GM18499 (cell line): ENCODE data around the gene IGLL1.
"Not testable (repeated sequence)": the region's sequence is repeated elsewhere in the genome, so short reads cannot be mapped to it uniquely, and the experiment has no call there.

Source experiments
- ATAC-seq: cut with Tn5 transposase; IDR thresholded peaks from one replicate; pipeline ENCODE4 v1.9.1; 2021; ENCODE audit warnings: moderate number of reproducible peaks; ENCODE audit not compliant: insufficient read depth, unreplicated experiment

Gene IGLL1

DNA sequence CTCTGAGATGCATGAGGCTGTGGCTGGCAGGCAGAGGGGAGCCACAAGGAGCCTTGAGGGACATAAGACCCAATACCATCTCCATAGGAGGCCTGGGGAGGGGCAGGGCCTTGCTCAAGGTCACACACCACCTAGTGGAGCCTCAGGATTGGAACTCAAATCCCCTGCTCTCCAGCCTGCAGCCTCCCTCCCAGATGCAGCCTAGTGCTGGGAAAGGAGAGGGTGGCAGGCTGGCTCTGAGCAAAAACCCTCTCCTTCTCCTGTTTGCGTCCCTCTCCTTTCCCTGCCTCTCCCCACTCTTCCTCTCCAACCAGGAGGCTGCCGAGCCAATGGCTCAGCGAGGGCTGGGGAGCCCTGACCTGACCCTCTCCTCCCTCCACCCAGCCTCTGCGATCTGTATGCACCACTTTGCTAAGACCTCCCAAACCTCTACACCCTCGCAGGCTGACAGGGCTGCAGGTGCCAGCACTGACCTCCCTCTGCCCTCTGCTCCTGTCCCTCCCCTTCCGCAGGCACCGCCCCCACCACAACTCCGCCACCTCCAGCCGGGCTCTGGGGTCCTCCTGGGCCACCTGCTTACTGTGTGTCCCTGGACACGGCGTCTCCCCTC, 14.7 kb downstream of the IGLL1 start:
- ATAC-seq, result no peak

DNA sequence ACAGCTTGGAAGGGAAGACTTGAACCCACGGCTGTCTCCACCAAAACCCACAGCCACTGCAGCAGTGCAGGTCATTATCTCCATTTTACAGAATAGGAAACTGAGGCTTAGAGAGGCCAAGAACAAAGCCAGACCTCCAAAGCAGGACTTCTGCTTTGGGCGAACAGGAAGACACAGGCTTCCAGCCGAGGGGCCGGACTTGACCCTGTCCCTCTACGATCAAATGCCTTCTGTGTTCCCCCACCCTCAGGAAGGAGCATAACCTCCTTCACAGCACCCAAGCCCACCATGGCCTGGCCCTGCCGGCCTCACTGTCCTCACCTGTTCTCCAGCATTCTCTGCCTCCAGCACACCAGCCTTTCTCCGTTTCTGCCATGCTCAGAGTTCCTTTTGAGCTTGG, 15.8 kb downstream of the IGLL1 start:
- no peak for ATAC-seq

DNA sequence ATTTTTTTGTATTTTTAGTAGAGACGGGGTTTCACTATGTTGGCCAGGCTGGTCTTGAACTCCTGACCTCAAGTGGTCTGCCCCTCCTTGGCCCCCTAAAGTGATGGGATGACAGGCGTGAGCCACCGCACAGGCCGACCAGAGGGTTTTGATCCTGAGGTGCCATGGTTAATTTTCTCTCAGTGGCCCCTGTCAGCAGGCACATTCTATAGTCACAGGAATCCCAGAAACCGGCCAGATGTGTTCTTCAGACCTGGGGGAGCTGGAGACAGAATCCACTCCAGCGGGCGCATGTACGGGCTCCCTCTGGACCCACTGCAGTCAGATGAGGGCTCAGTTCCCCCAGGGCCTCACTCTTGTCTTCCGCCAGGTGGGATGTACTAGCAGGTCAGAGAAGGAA, 17.0 kb downstream of the IGLL1 start:
- no peak for ATAC-seq

DNA sequence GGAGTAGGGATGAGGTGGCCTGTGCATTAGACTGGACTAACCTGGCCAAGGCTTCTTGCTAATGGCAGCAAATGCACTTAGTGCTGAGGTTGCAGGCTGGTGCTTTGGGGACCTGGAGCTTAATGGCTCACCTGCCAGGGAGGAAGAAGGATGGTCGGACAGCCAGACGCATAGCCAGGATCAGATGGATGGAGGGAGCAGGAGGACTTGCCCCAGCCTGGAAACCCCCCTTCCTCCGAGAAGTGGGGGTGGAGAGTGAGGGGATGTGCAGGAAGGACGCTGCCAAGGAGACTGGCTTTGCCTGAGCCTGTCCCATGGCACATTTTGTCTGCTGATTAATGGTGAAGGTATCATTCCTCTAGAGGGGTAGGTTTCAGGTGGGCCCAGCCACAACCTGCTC, 17.9 kb downstream of the IGLL1 start:
- no peak for ATAC-seq

DNA sequence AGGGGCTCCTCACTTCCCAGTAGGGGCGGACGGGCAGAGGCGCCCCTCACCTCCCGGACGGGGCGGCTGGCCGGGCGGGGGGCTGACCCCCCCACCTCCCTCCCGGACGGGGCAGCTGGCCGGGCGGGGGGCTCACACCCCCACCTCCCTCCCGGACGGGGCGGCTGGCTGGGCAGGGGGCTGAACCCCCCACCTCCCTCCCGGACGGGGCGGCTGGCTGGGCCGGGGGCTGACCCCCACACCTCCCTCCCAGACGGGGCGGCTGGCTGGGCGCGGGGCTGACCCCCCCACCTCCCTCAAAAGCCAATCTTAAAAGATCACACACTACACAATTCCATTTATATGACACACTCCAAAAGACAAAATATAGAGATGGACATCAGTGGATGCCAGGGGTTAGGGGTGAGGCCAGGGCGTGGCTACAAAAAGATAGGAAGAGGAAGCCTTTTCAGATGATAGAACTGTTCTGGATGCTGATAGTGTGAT, 19.0 kb downstream of the IGLL1 start:
- ATAC-seq, result not testable (repeated sequence)

DNA sequence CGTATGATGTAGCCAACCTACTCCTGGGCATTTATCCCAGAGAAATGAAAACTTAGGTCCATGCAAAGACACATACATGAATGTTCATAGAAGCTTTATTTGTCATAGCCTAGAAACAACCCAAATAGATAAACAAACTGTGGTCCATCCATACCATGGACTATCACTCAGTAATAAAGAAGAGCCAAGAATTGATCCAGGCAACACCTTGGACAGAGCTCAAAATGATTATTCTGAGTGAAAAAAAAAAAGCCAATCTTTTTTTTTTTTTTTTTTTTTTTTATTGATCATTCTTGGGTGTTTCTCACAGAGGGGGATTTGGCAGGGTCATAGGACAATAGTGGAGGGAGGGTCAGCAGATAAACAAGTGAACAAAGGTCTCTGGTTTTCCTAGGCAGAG, 19.9 kb downstream of the IGLL1 start:
- ATAC-seq, result not testable (repeated sequence)

DNA sequence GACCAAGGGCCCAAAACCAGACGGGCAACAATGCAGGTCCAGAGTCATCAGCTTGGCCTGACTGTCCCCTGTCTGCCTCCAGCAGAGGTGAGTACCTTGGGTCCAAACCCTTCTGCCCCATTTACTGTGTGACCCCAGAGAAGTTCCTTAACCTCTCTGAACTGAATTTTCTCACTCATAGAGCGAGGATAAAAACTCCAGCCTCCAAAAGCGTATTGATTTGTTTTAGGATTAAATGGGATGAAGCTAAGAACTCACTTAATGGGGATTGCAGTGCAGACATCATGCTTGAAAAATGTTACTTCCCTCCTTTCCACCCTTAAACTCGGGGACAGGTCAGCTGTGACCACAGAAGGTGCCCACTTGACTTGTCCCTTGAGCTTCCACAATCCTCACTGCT, 22.6 kb downstream of the IGLL1 start:
- no peak for ATAC-seq

DNA sequence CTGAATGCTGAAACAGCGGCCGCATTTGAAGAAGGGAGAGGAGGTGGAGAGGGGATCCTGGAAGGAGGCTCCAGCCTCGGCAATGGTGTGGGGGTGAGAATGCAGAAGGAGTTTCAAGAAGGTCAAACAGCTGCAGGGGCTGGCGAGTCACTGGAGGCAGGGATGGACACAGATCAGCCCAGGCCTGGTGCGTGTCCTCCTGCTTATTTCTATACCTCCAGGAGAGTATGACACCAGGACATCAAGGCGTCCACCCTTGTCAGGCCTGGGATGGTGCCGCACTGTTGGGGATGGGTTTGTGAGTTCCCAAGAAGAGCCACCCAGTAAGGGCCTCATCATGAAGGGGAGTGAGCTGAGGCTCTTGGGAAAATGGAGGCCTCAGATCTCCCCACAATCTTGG, 23.1 kb downstream of the IGLL1 start:
- no peak for ATAC-seq

DNA sequence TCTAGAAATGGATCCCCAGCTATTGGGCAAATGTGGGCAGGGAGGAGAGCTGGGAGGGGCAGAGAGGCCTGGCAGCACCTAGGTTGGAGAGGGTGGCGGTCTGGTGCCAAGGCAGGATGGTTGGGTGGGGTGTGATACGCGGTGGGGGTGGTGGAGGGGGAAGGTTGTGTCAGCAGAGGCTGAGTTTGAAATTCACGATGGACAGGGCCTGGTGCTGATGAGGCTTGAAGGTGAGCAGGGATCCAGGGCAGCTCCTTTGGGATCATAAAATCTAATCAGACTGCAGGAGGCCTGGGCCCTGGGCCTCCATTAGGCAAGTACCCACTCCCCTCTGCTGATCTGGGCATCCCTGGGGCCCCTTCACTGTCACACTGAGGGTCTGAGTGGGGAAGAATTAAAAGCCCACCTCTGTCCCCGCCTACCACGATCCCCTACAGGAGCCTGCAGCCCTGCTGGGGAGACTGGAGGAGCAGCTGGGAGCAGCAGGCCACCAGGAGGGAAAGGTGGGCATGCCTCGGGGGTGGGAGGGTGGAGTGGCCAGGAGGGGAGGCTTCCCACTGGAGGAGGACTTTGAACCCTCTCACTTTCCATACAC, 24.0 kb downstream of the IGLL1 start:
- no peak for ATAC-seq

DNA sequence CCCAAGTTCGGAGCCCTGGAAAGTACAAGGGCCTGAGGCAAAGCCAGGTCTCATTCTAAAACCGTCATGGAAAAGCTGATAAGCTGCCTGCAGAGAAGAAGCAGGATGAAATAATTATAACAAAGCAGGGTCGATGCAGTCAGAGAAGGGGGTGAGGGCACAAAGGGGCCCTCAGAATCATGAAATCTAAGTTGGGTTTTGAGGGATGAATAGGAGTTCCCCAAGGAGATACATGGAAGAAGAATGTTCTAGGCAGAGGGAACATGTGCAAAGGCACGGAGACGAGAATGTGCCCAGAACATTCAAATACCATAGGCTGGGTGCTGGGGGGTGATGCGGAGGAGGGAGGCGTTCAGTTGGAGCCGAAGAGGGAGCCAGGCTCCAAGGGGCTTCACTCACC, 25.0 kb downstream of the IGLL1 start:
- ATAC-seq, result no peak

DNA sequence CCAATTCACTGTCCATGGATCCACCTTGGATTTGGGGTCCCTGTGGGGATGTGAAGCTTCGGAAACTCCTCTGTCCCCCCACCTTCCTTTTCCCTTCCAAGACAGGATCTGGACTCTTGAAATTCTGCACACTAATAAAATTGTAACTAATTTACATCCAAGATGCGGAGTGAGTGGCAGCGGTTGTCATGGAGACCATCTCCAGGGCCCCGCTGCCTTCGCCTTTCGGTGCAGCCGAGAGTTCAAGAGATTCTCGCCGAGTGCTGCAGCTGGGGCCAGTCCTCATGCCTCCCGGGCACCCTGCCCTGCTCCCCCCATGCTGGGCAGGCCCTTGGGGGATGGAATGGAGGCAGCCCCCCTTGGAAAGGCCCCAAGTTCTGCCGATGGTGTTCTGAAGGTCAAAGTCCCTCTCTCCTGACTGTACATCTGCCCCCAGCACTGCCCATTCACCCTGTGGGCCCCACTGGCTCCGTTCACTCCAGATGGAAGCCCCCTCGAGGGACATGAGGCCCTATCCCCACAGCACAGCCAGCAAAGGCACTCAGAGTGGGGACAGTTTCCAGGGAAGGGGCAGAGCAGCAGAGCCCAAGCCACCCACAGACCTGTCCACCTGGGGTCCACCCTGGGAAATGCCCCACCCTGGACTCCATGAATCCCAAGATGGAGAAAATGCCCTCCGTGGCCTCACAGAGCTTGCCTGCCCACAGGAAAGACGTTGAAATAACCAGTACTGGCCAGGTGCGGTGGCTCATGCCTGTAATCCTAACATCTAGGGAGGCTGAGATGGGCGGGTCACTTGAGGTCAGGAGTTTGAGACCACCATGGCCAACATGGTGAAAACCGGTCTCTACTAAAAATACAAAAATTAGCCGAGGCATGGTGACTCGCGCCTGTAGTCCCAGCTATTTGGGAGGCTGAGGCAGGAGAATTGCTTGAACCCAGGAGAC, 25.9 kb downstream of the IGLL1 start:
- ATAC-seq, result no peak

DNA sequence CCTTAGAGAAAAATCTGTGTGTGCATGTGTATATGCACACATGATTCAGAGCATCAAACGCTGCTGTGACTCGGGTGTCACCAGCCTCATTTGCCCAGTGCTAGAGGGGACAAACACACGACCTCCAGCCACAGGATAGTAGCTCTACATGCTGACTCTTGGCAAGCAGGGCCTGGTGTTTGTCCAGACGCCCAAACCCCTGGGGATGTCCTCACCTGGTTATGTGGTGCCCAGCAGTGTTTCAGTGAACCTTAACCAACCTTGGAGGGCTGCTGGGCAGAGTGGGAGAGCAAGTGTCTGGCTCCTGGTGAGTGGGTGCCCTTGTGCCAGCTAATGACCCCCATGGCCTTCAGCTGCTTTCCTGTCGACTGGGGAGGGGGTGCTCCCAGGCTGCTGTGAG, 26.7 kb downstream of the IGLL1 start:
- no peak for ATAC-seq

DNA sequence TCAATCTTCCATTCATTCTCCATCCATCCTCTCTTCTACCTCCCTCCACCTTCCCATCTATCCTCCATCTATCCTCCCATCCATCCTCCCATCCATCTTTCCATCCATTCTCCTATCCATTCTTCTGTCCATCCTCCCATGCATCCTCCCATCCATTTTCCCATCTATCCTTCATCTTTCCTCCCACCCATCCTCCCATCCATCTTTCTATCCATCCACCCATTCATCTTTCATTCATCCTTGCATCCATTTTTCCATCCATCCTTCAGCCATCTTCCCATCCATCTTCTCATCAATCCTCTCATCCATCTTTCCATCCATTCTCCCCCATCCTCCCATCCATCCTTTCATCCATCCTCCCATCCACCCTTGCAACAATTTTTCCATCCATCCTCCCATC, 27.5 kb downstream of the IGLL1 start:
- ATAC-seq, result no peak

DNA sequence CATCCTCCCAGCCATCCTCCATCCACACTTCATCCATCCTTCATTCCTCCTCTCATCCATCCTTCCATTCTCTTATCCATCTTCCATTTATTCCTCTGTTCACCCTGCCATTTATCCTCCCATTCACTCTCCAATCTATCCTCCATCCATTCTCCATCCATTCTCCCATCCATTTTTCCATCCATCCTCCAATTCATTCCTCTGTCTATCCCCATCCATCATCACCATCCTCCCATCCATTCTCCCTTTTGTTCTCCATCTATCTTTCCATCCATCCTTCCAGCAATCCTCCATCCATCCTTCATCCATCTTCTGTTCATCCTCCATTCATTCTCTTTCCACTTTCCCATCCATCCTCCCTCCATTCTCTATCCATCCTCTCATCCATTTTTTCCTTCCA, 28.7 kb downstream of the IGLL1 start:
- ATAC-seq, result no peak

DNA sequence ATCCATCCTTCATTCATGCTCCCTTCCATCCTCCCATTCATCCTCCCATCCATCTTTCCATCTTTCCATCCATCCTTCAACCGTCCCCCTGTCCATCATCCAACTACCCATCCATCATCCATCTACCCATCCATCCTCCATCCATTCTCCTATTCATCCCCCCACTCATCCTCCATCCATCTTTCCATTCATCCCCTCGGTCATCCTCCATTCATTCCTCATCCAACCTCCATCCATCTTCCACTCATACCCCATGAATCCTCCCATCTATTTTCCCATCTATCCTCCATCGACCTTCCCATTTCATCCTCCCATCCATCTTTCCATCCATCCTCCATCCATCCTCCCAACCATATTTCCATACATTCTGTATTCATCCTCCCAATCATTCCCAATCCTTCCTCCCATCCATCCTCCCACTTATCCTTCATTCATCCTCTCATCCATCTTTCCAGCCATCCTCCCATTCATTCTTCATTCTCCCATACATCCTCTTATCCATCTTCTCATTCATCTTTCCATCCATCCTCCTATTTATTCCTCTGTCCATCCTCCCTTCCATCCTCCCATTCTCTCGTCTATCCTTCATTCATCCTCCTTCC, 29.9 kb downstream of the IGLL1 start:
- no peak for ATAC-seq

DNA sequence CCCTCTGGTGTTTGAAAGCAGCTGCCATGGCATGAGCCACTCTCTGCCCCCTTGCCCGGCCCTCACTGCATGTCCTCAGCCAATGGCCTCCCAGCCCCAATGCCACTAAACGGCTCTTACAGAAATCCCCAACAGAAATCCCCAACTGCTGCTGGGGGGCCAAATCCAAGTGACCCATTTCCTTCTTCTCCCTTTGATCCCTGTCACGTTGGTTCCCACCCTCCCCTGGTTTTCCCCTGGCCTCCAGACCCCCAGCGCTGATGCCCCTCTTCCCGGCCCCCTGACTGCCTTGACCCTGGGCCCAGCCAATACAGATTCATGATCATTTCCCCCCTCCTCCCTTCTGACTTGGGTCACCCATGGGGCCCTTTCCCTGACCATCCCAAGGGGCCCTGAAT, 30.9 kb downstream of the IGLL1 start:
- ATAC-seq, result no peak

DNA sequence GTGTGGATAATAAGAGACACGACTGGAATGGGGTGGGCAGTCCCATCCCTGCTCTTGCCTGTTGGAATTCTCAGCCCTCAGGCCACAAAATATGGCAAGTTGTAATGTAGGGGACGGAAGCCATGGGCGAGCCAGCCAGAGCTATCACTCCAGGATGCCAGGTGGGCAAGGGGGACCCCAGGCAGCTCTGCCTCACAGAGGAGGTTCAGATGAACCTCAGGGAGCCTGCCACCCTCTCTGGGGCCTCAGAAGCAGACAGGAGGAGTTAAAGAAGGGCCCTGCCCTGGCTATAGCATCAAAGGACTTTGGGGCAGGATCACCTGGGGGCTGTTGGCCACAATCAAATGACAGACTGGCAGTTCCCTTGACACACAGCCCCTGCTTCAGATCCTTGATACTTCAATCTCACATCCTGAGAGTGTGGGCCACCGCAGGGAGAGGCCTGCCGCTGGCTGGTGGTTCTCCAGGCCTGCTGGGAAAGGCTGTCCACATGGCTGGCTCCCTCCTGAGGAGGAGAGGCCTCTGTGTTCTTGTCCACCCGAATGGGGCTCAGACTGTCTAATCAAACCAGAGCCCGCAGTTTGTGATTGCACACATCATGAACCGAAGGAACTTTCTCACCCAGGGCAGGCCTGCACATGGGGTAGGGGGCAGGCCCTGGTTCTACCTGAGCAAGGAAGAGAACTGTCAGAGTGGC, 31.4 kb downstream of the IGLL1 start:
- ATAC-seq, result no peak

DNA sequence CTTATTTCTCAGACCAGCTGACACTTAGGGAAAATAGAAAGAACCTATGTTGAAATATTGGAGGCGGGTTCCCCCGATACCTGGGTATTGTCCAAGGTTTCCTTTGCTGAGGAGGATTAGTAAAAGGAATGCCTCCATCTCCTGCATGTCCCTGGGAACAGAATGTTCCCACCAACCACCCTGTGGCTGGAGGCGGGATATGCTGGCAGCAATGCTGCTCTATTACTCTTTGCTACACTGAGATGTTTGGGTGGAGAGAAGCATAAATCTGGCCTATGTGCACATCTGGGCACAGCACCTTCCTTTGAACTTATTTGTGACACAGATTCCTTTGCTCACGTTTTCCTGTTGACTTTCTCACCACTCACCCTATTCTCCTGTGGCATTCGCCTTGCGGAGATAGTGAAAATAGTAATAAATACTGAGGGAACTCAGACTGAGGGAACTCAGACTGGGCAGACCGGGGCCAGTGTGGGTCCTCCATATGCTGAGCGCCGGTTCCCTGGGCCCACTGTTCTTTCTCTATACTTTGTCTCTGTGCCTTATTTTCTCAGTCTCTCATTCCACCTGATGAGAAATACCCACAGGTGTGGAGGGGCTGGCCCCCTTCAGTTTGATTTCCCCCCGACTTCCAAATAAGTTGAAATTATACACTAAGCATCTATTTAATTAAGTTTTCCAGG, 32.1 kb downstream of the IGLL1 start:
- no peak for ATAC-seq

DNA sequence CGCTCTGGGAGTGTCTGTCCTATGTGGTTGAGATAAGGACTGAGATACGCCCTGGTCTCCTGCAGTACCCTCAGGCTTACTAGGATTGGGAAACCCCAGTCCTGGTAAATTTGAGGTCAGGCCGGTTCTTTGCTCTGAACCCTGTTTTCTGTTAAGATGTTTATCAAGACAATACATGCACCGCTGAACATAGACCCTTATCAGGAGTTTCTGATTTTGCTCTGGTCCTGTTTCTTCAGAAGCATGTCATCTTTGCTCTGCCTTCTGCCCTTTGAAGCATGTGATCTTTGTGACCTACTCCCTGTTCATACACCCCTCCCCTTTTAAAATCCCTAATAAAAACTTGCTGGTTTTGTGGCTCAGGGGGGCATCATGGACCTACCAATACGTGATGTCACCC, 32.7 kb downstream of the IGLL1 start:
- ATAC-seq, result not testable (repeated sequence)

DNA sequence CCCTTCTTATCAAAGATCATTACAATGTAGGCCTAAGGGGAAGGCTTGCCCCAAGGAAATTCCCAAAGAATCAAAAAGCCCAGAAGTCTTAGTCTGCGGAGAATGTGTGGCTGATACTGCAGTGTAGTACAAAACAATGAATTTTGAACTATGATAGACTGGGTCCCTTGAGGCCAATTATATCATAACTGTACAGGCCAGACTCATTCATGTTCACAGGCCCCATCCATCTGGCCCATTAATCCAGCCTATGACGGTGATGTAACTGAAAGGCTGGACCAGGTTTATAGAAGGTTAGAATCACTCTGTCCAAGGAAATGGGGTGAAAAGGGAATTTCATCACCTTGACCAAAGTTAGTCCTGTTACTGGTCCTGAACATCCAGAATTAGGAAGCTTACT, 35.2 kb downstream of the IGLL1 start:
- no peak for ATAC-seq
